ENCODE data around the gene DNAJC17. TPM values are rescaled to one million over a fixed set of nuclear protein-coding genes. Genes with fewer than 3 reads are reported as not detected.
A peak's percentile ranks its signal among the peaks of the same experiment; 100 is the strongest.

The DNAJC17 gene
- total RNA-seq, 1 donor from 2014 or later: 43.2 TPM

- H3K4me3 Mint-ChIP-seq (ENCODE audit: unreplicated experiment): no peak overlapping the region
- peak overlapping the region; percentile 62 for H3K27ac Mint-ChIP-seq (ENCODE audit: unreplicated experiment)
These were observed 38.6 kb downstream of the DNAJC17 start for GRCh38 chr15:40768521-40769273.

GRCh38 chr15:40767838-40768500, 39.3 kb downstream of the DNAJC17 start:
- Mint-ChIP-seq H3K27me3 (ENCODE audit: unreplicated experiment) (peaks cover 14% of the 10 kb centered on the region), H3K4me3 (ENCODE audit: unreplicated experiment) (no peak overlapping the region), H3K27ac (ENCODE audit: unreplicated experiment) (no peak overlapping the region), H3K9me3 (ENCODE audit: unreplicated experiment) (peaks cover 4% of the 10 kb centered on the region), H3K4me1 (ENCODE audit: low read depth, unreplicated experiment) (peaks cover 37% of the 10 kb centered on the region), H3K36me3 (ENCODE audit: unreplicated experiment) (no peaks in the 10 kb centered on the region)
- TF ChIP-seq CTCF (IDR thresholded peaks at IDR 0.05; ENCODE audit: partially characterized antibody, unreplicated experiment): no peak
- DNase-seq: no peak

More at GRCh38 chr15:40768521-40769273, 38.6 kb downstream of the DNAJC17 start:
- no peak for TF ChIP-seq CTCF (IDR thresholded peaks at IDR 0.05; ENCODE audit: partially characterized antibody, unreplicated experiment)
- Mint-ChIP-seq H3K27me3 (ENCODE audit: unreplicated experiment) (peaks cover 13% of the 10 kb centered on the region), H3K9me3 (ENCODE audit: unreplicated experiment) (peaks cover 4% of the 10 kb centered on the region), H3K4me1 (ENCODE audit: low read depth, unreplicated experiment) (peaks cover 37% of the 10 kb centered on the region), H3K36me3 (ENCODE audit: unreplicated experiment) (no peaks in the 10 kb centered on the region)
- DNase-seq: no peak

- Mint-ChIP-seq H3K27ac (ENCODE audit: unreplicated experiment) (no peak overlapping the region), H3K36me3 (ENCODE audit: unreplicated experiment) (no peaks in the 10 kb centered on the region), H3K4me3 (ENCODE audit: unreplicated experiment) (no peak overlapping the region), H3K9me3 (ENCODE audit: unreplicated experiment) (peaks cover 4% of the 10 kb centered on the region), H3K27me3 (ENCODE audit: unreplicated experiment) (peaks cover 15% of the 10 kb centered on the region), H3K4me1 (ENCODE audit: low read depth, unreplicated experiment) (peaks cover 33% of the 10 kb centered on the region)
- TF ChIP-seq CTCF (IDR thresholded peaks at IDR 0.05; ENCODE audit: partially characterized antibody, unreplicated experiment): no peak
- DNase-seq: no peak
These were observed 40.1 kb downstream of the DNAJC17 start for GRCh38 chr15:40766906-40767837.

GRCh38 chr15:40766194-40766815, 41.0 kb downstream of the DNAJC17 start:
- no peak for DNase-seq
- H3K27me3 Mint-ChIP-seq (ENCODE audit: unreplicated experiment): peaks cover 14% of the 10 kb centered on the region
- H3K4me3 Mint-ChIP-seq (ENCODE audit: unreplicated experiment): peak overlapping the region; percentile 15
- peaks cover 4% of the 10 kb centered on the region for H3K9me3 Mint-ChIP-seq (ENCODE audit: unreplicated experiment)
- no peak for TF ChIP-seq CTCF (IDR thresholded peaks at IDR 0.05; ENCODE audit: partially characterized antibody, unreplicated experiment)
- no peak overlapping the region for H3K27ac Mint-ChIP-seq (ENCODE audit: unreplicated experiment)
- H3K36me3 Mint-ChIP-seq (ENCODE audit: unreplicated experiment): no peaks in the 10 kb centered on the region
- H3K4me1 Mint-ChIP-seq (ENCODE audit: low read depth, unreplicated experiment): peaks cover 28% of the 10 kb centered on the region

All from glutamatergic neuron (in vitro differentiated cells).